Mesodermal cell (in vitro differentiated cells): ENCODE measurements around the gene ATAD5.
"Not testable (repeated sequence)": the region's sequence is repeated elsewhere in the genome, so short reads cannot be mapped to it uniquely, and the experiment has no call there.

Experiments used
- H3K27ac ChIP-seq: 2 replicates; pipeline ENCODE4 v1.7.0; 2013; ENCODE audit warnings: mild to moderate bottlenecking, low read depth, low read length, moderate library complexity; ENCODE audit not compliant: severe bottlenecking
- H3K36me3 ChIP-seq: 2 replicates; pipeline ENCODE4 v1.7.1; 2013; ENCODE audit warnings: mild to moderate bottlenecking, low read length, moderate library complexity; ENCODE audit not compliant: control insufficient read depth, insufficient read depth
- H3K4me1 ChIP-seq: one replicate; pipeline ENCODE4 v1.7.1; 2013; ENCODE audit warnings: mild to moderate bottlenecking, low read length; ENCODE audit not compliant: insufficient read depth, control insufficient read depth, poor library complexity, severe bottlenecking
- H3K4me3 ChIP-seq: 2 replicates; pipeline ENCODE4 v1.7.0; 2013; ENCODE audit warnings: low read length, control low read depth, mild to moderate bottlenecking; ENCODE audit not compliant: insufficient read depth, poor library complexity, severe bottlenecking; ENCODE audit errors: extremely low read depth
- H3K9me3 ChIP-seq: 2 replicates; pipeline ENCODE4 v1.7.1; 2013; ENCODE audit warnings: mild to moderate bottlenecking, low read length, moderate library complexity; ENCODE audit not compliant: control insufficient read depth
- WGBS, 2 experiments: methylation state at CpG; one replicate each; pipeline ENCODE4 v1.1.5; 2013; ENCODE audit warnings: missing lambda C conversion rate in 2 of 2; ENCODE audit not compliant: insufficient coverage in 2 of 2; 5-methylcytosine and 5-hydroxymethylcytosine counted together

Gene ATAD5

GRCh38 chr17:30928584-30928983, 96.8 kb downstream of the ATAD5 start:
- Histone ChIP-seq H3K4me1 (no peaks in the 10 kb centered on the region), H3K36me3 (no peaks in the 10 kb centered on the region), H3K4me3 (no peak overlapping the region), H3K27ac (no peak overlapping the region), H3K9me3 (no peaks in the 10 kb centered on the region)
- WGBS, 2 experiments = 100% methylated on average over 1 of the region's 3 CpGs; no CpG with 5 or more reads in 1 of the 2 experiments

- H3K4me3 ChIP-seq = no peak overlapping the region
- 79 to 86% methylated on average over 6 to 8 of the region's 8 CpGs for WGBS, 2 experiments
- no peak overlapping the region for H3K27ac ChIP-seq
- no peaks in the 10 kb centered on the region for H3K36me3 ChIP-seq
- H3K9me3 ChIP-seq = no peaks in the 10 kb centered on the region
- H3K4me1 ChIP-seq = no peaks in the 10 kb centered on the region
Measured at GRCh38 chr17:30929081-30929633, 97.4 kb downstream of the ATAD5 start.

- H3K9me3 ChIP-seq, H3K4me3 ChIP-seq, H3K36me3 ChIP-seq, H3K27ac ChIP-seq, H3K4me1 ChIP-seq: not testable (repeated sequence)
- WGBS, 2 experiments = 100% methylated on average over 1 to 2 of the region's 3 CpGs
Measured at GRCh38 chr17:30929861-30930260, 98.1 kb downstream of the ATAD5 start.

- Histone ChIP-seq H3K4me1 (no peaks in the 10 kb centered on the region), H3K27ac (no peak overlapping the region), H3K36me3 (no peaks in the 10 kb centered on the region), H3K9me3 (no peaks in the 10 kb centered on the region), H3K4me3 (no peak overlapping the region)
- WGBS, 2 experiments = 83 to 100% methylated on average over 2 of the region's 3 CpGs
Measured at GRCh38 chr17:30930495-30930894, 98.7 kb downstream of the ATAD5 start.

GRCh38 chr17:30931582-30931981, 99.8 kb downstream of the ATAD5 start:
- 97 to 100% methylated on average over 6 of the region's 8 CpGs for WGBS, 2 experiments
- H3K4me1 ChIP-seq, H3K36me3 ChIP-seq, H3K4me3 ChIP-seq, H3K9me3 ChIP-seq, H3K27ac ChIP-seq: not testable (repeated sequence)

GRCh38 chr17:30933966-30934365, 102.2 kb downstream of the ATAD5 start:
- 76 to 87% methylated on average over 5 of the region's 5 CpGs for WGBS, 2 experiments

GRCh38 chr17:30939051-30939689, 107.4 kb downstream of the ATAD5 start:
- no peaks in the 10 kb centered on the region for H3K4me1 ChIP-seq
- H3K9me3 ChIP-seq = no peaks in the 10 kb centered on the region
- H3K27ac ChIP-seq = no peak overlapping the region
- WGBS, 2 experiments = 91 to 93% methylated on average over 11 of the region's 13 CpGs
- H3K4me3 ChIP-seq = no peak overlapping the region
- H3K36me3 ChIP-seq = no peaks in the 10 kb centered on the region

More at GRCh38 chr17:30933966-30934365, 102.2 kb downstream of the ATAD5 start:
- no peaks in the 10 kb centered on the region for H3K9me3 ChIP-seq
- no peaks in the 10 kb centered on the region for H3K4me1 ChIP-seq
- H3K27ac ChIP-seq = no peak overlapping the region
- no peak overlapping the region for H3K4me3 ChIP-seq
- no peaks in the 10 kb centered on the region for H3K36me3 ChIP-seq

GRCh38 chr17:30942308-30943079, 110.7 kb downstream of the ATAD5 start:
- Histone ChIP-seq H3K4me3 (no peak overlapping the region), H3K9me3 (no peaks in the 10 kb centered on the region), H3K4me1 (no peaks in the 10 kb centered on the region), H3K36me3 (no peaks in the 10 kb centered on the region), H3K27ac (no peak overlapping the region)
- WGBS, 2 experiments = no CpG with 5 or more reads among the region's 4 CpGs
